PC-3 (cell line): Measurements from ENCODE around the gene SLTM.

ENCODE experiments used
- CTCF ChIP-seq: fragments of 300-600 bp; sonication (generic); conservative IDR thresholded peaks from 2 replicates; pipeline ENCODE4 v1.5.1; 2017; ENCODE audit warnings: antibody characterized with exemption, low read depth, mild to moderate bottlenecking, low read length
- EZH2 ChIP-seq: fragments of 300-600 bp; sonication (generic); IDR thresholded peaks from one replicate; pipeline ENCODE4 v1.6.1; 2017; ENCODE audit warnings: antibody characterized with exemption, mild to moderate bottlenecking, low read length; ENCODE audit not compliant: unreplicated experiment
- EZH2phosphoT487 ChIP-seq: fragments of 300-600 bp; sonication (generic); IDR thresholded peaks from 2 replicates; pipeline ENCODE4 v1.6.1; 2018; ENCODE audit warnings: mild to moderate bottlenecking, antibody characterized with exemption, low read length, borderline replicate concordance

- no peak for TF ChIP-seq CTCF
- TF ChIP-seq EZH2, result no peak
- no peak for TF ChIP-seq EZH2phosphoT487
These were observed 90.6 kb downstream of the SLTM start for GRCh38 chr15:58842713-58843396.
